WTC11 (cell line): Measurements from ENCODE around the gene RHOB.

ENCODE experiments used
- CBFB ChIP-seq: sonication (generic); formaldehyde crosslinking; IDR thresholded peaks from 2 replicates; pipeline ENCODE4 v1.8.1; 2022; ENCODE audit warnings: mild to moderate bottlenecking, low read depth, missing genetic modification reagents
- NR1H2 ChIP-seq: sonication (generic); formaldehyde crosslinking; IDR thresholded peaks from 2 replicates; pipeline ENCODE4 v1.9.0; 2021; ENCODE audit warnings: mild to moderate bottlenecking, moderate library complexity, missing genetic modification reagents
- SP1 ChIP-seq: sonication (generic); formaldehyde crosslinking; conservative IDR thresholded peaks from 2 replicates; pipeline ENCODE4 v1.8.1; 2022; ENCODE audit warnings: missing genetic modification reagents
- ZNF138 ChIP-seq: sonication (generic); formaldehyde crosslinking; conservative IDR thresholded peaks from 2 replicates; pipeline ENCODE4 v1.8.1; 2022; ENCODE audit warnings: mild to moderate bottlenecking, moderate library complexity, missing genetic modification reagents
- ZNF317 ChIP-seq: sonication (generic); formaldehyde crosslinking; IDR thresholded peaks from 2 replicates; pipeline ENCODE4 v1.8.1; 2023; ENCODE audit warnings: low read depth, mild to moderate bottlenecking, moderate library complexity, missing genetic modification reagents, borderline replicate concordance
- ZNF423 ChIP-seq: fragments of 250-450 bp; sonication (Bioruptor Pico); IDR thresholded peaks from 2 replicates; pipeline ENCODE4 v2.1.2; 2022; ENCODE audit warnings: mild to moderate bottlenecking, moderate library complexity
- TF ChIP-seq, protein P1 (sequence below): sonication (generic); formaldehyde crosslinking; IDR thresholded peaks from 2 replicates; pipeline ENCODE4 v1.8.0; 2022; ENCODE audit warnings: mild to moderate bottlenecking, missing genetic modification reagents
- TF ChIP-seq, protein P2 (sequence below): fragments of 200-600 bp; IDR thresholded peaks from 2 replicates; pipeline ENCODE4 v1.8.0; 2022; ENCODE audit warnings: antibody characterized with exemption
- TF ChIP-seq, protein P3 (sequence below): sonication (generic); formaldehyde crosslinking; IDR thresholded peaks from 2 replicates; pipeline ENCODE4 v1.8.0; 2022; ENCODE audit warnings: mild to moderate bottlenecking, missing genetic modification reagents

DNA sequence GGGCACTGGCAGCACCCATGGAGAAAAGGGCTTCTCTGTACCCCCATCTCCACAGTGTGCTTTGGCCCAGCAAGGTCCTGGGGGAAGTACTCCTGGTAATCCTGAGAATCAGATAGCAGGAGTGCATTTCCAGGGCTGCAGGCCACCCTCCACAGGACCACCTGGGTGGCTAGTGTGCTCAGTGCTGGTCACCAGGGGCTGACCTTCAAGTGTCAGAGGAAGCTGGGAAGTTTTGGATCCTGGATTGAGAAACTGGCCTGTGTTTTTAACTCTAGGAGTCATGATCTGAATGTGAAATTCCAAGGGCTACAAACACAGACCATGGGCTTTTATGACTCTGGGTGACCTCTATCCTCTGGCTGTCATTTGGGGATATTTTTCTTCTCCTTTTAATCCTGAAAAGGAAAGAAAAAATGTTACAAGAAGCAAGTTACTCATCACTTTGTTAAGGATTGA lies 9.3 kb downstream of the RHOB start:
- TF ChIP-seq ZNF138 (CRISPR knock-in tag): no peak
- TF ChIP-seq ZNF317 (CRISPR knock-in tag): no peak
- TF ChIP-seq ZNF423: no peak
- TF ChIP-seq NR1H2: no peak
- TF ChIP-seq, protein P1, sequence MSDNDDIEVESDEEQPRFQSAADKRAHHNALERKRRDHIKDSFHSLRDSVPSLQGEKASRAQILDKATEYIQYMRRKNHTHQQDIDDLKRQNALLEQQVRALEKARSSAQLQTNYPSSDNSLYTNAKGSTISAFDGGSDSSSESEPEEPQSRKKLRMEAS: no peak
- TF ChIP-seq, protein P2, sequence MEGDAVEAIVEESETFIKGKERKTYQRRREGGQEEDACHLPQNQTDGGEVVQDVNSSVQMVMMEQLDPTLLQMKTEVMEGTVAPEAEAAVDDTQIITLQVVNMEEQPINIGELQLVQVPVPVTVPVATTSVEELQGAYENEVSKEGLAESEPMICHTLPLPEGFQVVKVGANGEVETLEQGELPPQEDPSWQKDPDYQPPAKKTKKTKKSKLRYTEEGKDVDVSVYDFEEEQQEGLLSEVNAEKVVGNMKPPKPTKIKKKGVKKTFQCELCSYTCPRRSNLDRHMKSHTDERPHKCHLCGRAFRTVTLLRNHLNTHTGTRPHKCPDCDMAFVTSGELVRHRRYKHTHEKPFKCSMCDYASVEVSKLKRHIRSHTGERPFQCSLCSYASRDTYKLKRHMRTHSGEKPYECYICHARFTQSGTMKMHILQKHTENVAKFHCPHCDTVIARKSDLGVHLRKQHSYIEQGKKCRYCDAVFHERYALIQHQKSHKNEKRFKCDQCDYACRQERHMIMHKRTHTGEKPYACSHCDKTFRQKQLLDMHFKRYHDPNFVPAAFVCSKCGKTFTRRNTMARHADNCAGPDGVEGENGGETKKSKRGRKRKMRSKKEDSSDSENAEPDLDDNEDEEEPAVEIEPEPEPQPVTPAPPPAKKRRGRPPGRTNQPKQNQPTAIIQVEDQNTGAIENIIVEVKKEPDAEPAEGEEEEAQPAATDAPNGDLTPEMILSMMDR: no peak
- TF ChIP-seq, protein P3, sequence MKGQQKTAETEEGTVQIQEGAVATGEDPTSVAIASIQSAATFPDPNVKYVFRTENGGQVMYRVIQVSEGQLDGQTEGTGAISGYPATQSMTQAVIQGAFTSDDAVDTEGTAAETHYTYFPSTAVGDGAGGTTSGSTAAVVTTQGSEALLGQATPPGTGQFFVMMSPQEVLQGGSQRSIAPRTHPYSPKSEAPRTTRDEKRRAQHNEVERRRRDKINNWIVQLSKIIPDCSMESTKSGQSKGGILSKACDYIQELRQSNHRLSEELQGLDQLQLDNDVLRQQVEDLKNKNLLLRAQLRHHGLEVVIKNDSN (CRISPR knock-in tag): no peak
- TF ChIP-seq SP1 (CRISPR knock-in tag): no peak
- no peak for TF ChIP-seq CBFB (CRISPR knock-in tag)
